ENCODE results near the gene PDZRN3.

Gene PDZRN3

GRCh38 chr3:73573204-73573603, 51.5 kb downstream of the PDZRN3 start:
- Histone ChIP-seq H3K27ac (replicated peaks) (no peak overlapping the region), H3K27me3 (ENCODE audit: insufficient read depth, poor library complexity, severe bottlenecking) (peaks cover 13% of the 10 kb centered on the region), H3K4me3 (replicated peaks; ENCODE audit: insufficient read depth, low read length) (no peak overlapping the region)
- TF ChIP-seq SPI1 (IDR thresholded peaks at IDR 0.05; ENCODE audit: borderline replicate concordance, low read depth), result no peak
- DNase-seq (ENCODE audit: low read depth in 1 of 2, low spot score in 1 of 2), result no peak

GRCh38 chr3:73572368-73572767, 52.4 kb downstream of the PDZRN3 start:
- H3K27ac ChIP-seq (replicated peaks), result no peak overlapping the region
- H3K4me3 ChIP-seq (replicated peaks; ENCODE audit: insufficient read depth, low read length), result no peak overlapping the region
- H3K27me3 ChIP-seq (ENCODE audit: insufficient read depth, poor library complexity, severe bottlenecking), result peaks cover 13% of the 10 kb centered on the region
- TF ChIP-seq REST (IDR thresholded peaks at IDR 0.05; ENCODE audit: insufficient replicate concordance, low read depth) (no peak), CTCF (IDR thresholded peaks at IDR 0.05; ENCODE audit: insufficient read depth, low read length) (no peak), POLR2AphosphoS5 (IDR thresholded peaks at IDR 0.05; ENCODE audit: low read depth) (no peak), GABPA (IDR thresholded peaks at IDR 0.05; ENCODE audit: low read depth) (no peak), SPI1 (IDR thresholded peaks at IDR 0.05; ENCODE audit: borderline replicate concordance, low read depth) (no peak)
- DNase-seq (ENCODE audit: low read depth in 1 of 2, low spot score in 1 of 2), result no peak

- H3K27ac ChIP-seq (replicated peaks), result no peak overlapping the region
- no peak overlapping the region for H3K4me3 ChIP-seq (replicated peaks; ENCODE audit: insufficient read depth, low read length)
- H3K27me3 ChIP-seq (ENCODE audit: insufficient read depth, poor library complexity, severe bottlenecking), result peaks cover 13% of the 10 kb centered on the region
- TF ChIP-seq GABPA (IDR thresholded peaks at IDR 0.05; ENCODE audit: low read depth), result no peak
- TF ChIP-seq CTCF (IDR thresholded peaks at IDR 0.05; ENCODE audit: insufficient read depth, low read length), result no peak
- TF ChIP-seq REST (IDR thresholded peaks at IDR 0.05; ENCODE audit: insufficient replicate concordance, low read depth), result no peak
- no peak for TF ChIP-seq POLR2AphosphoS5 (IDR thresholded peaks at IDR 0.05; ENCODE audit: low read depth)
- TF ChIP-seq SPI1 (IDR thresholded peaks at IDR 0.05; ENCODE audit: borderline replicate concordance, low read depth), result no peak
- no peak for DNase-seq (ENCODE audit: low read depth in 1 of 2, low spot score in 1 of 2)
Observed at GRCh38 chr3:73571238-73571794, 53.4 kb downstream of the PDZRN3 start.

GRCh38 chr3:73569246-73569760, 55.4 kb downstream of the PDZRN3 start:
- no peak for TF ChIP-seq POLR2AphosphoS5 (IDR thresholded peaks at IDR 0.05; ENCODE audit: low read depth)
- TF ChIP-seq SPI1 (IDR thresholded peaks at IDR 0.05; ENCODE audit: borderline replicate concordance, low read depth), result no peak
- TF ChIP-seq GABPA (IDR thresholded peaks at IDR 0.05; ENCODE audit: low read depth), result no peak
- no peak for TF ChIP-seq CTCF (IDR thresholded peaks at IDR 0.05; ENCODE audit: insufficient read depth, low read length)
- TF ChIP-seq REST (IDR thresholded peaks at IDR 0.05; ENCODE audit: insufficient replicate concordance, low read depth), result no peak
- DNase-seq (ENCODE audit: low read depth in 1 of 2, low spot score in 1 of 2), result no peak
- Histone ChIP-seq H3K27me3 (ENCODE audit: insufficient read depth, poor library complexity, severe bottlenecking) (peaks cover 10% of the 10 kb centered on the region), H3K4me3 (replicated peaks; ENCODE audit: insufficient read depth, low read length) (no peak overlapping the region), H3K27ac (replicated peaks) (no peak overlapping the region)
